Measurements from ENCODE around the gene MVP. TPM values are rescaled to one million over a fixed set of nuclear protein-coding genes. Genes with fewer than 3 reads are reported as not detected.

Gene MVP
- total and polyA plus RNA-seq, 2 experiments from 2014 or later = 121 to 146 TPM

DNA sequence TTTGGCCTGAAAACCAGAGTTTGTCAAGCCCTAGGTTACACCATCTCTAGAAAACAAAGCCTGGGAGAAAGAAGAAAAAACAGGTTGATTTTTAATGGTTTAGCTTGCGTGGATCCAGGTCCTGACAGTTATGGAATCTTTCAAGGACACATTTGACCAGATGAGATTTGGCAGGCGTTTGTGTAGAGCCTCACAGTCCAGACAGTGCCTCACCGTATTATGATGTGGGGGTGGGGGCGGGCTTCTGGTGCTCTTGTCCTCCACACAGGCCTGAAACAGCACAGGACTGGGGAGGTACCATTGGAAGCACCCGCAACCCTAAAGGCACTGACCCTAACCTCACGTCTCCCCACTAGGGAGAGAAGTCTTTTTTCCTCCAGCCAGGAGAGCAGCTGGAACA lies 19.6 kb downstream of the MVP start:
- Histone ChIP-seq H3K27me3 (no peaks in the 10 kb centered on the region), H4K20me1 (ENCODE audit: insufficient read depth, poor library complexity, severe bottlenecking) (no peaks in the 10 kb centered on the region), H3K79me2 (no peaks in the 10 kb centered on the region), H3K4me2 (no peak overlapping the region), H3K4me1 (ENCODE audit: insufficient read depth) (no peaks in the 10 kb centered on the region), H3K9me3 (ENCODE audit: low read depth) (no peaks in the 10 kb centered on the region), H3K4me3 (no peak overlapping the region), H3K36me3 (replicated peaks; ENCODE audit: insufficient read depth, low read depth) (no peaks in the 10 kb centered on the region), H3K27ac (no peak overlapping the region), H2AFZ (no peak overlapping the region), H3K9me2 (replicated peaks; ENCODE audit: insufficient read depth) (no peaks in the 10 kb centered on the region)
- WGBS (ENCODE audit: low lambda C conversion rate, missing lambda C conversion rate) = 71% methylated on average over 6 of the region's 6 CpGs
- TF ChIP-seq EZH2 (IDR thresholded peaks at IDR 0.05; ENCODE audit: borderline replicate concordance) (no peak), CTCF (IDR thresholded peaks at IDR 0.05; ENCODE audit: poor library complexity) (no peak), EZH2phosphoT487 (IDR thresholded peaks at IDR 0.05; ENCODE audit: low read depth, severe bottlenecking, unreplicated experiment) (no peak)
- no peak for DNase-seq (ENCODE audit: low spot score)

DNA sequence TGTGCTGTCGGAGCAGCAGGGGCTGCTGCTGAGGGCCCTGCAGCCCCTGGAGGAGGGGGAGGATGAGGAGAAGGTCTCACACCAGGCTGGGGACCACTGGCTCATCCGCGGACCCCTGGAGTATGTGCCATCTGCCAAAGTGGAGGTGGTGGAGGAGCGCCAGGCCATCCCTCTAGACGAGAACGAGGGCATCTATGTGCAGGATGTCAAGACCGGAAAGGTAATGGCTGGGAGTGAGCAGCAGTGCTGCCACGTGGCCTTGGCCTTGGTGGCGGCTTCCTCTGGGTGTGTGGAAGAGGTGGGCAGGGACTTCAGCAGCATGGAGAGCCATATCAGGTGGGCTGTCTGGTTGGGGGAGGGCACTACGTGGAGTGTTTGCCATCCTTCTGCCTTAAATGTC lies 20.0 kb downstream of the MVP start:
- Histone ChIP-seq H3K27ac (no peak overlapping the region), H3K4me2 (no peak overlapping the region), H3K27me3 (no peaks in the 10 kb centered on the region), H3K9me3 (ENCODE audit: low read depth) (no peaks in the 10 kb centered on the region), H3K36me3 (replicated peaks; ENCODE audit: insufficient read depth, low read depth) (no peaks in the 10 kb centered on the region), H3K4me3 (no peak overlapping the region), H4K20me1 (ENCODE audit: insufficient read depth, poor library complexity, severe bottlenecking) (no peaks in the 10 kb centered on the region), H3K4me1 (ENCODE audit: insufficient read depth) (no peaks in the 10 kb centered on the region), H3K9me2 (replicated peaks; ENCODE audit: insufficient read depth) (no peaks in the 10 kb centered on the region), H2AFZ (no peak overlapping the region), H3K79me2 (no peaks in the 10 kb centered on the region)
- no peak for DNase-seq (ENCODE audit: low spot score)
- 86% methylated on average over 10 of the region's 10 CpGs for WGBS (ENCODE audit: low lambda C conversion rate, missing lambda C conversion rate)
- TF ChIP-seq CTCF (IDR thresholded peaks at IDR 0.05; ENCODE audit: poor library complexity) (no peak), EZH2 (IDR thresholded peaks at IDR 0.05; ENCODE audit: borderline replicate concordance) (no peak), EZH2phosphoT487 (IDR thresholded peaks at IDR 0.05; ENCODE audit: low read depth, severe bottlenecking, unreplicated experiment) (no peak)

GRCh38 chr16:29841631-29842030 lies 21.4 kb downstream of the MVP start:
- H3K4me1 ChIP-seq (ENCODE audit: insufficient read depth) = no peaks in the 10 kb centered on the region
- TF ChIP-seq EZH2 (IDR thresholded peaks at IDR 0.05; ENCODE audit: borderline replicate concordance) (no peak), EZH2phosphoT487 (IDR thresholded peaks at IDR 0.05; ENCODE audit: low read depth, severe bottlenecking, unreplicated experiment) (no peak), CTCF (IDR thresholded peaks at IDR 0.05; ENCODE audit: poor library complexity) (no peak)
- H3K79me2 ChIP-seq = no peaks in the 10 kb centered on the region
- 96% methylated on average over 23 of the region's 23 CpGs for WGBS (ENCODE audit: low lambda C conversion rate, missing lambda C conversion rate)
- no peak overlapping the region for H3K4me2 ChIP-seq
- no peaks in the 10 kb centered on the region for H3K9me3 ChIP-seq (ENCODE audit: low read depth)
- no peak overlapping the region for H3K4me3 ChIP-seq
- no peak overlapping the region for H2AFZ ChIP-seq
- DNase-seq (ENCODE audit: low spot score) = no peak
- H3K9me2 ChIP-seq (replicated peaks; ENCODE audit: insufficient read depth) = no peaks in the 10 kb centered on the region
- no peaks in the 10 kb centered on the region for H3K36me3 ChIP-seq (replicated peaks; ENCODE audit: insufficient read depth, low read depth)
- no peaks in the 10 kb centered on the region for H4K20me1 ChIP-seq (ENCODE audit: insufficient read depth, poor library complexity, severe bottlenecking)
- H3K27me3 ChIP-seq = no peaks in the 10 kb centered on the region
- no peak overlapping the region for H3K27ac ChIP-seq
